Ascending aorta (tissue), 2 donors: ENCODE measurements around the gene POLD4. TPM values are rescaled to one million over a fixed set of nuclear protein-coding genes. Genes with fewer than 3 reads are reported as not detected.
A peak's percentile ranks its signal among the peaks of the same experiment; 100 is the strongest.
"Not testable (repeated sequence)": the region's sequence is repeated elsewhere in the genome, so short reads cannot be mapped to it uniquely, and the experiment has no call there.

Source experiments
- DNase-seq, 2 donors: peaks; one replicate each; pipeline ENCODE4 v3.0.0-alpha.2; 2019; ENCODE audit warnings: low spot score in 2 of 2
- H3K27ac ChIP-seq, 2 donors: fragments of 200-600 bp; sonication (generic); one replicate each; pipeline ENCODE4 v1.5.1; 2016 to 2017; ENCODE audit warnings: mild to moderate bottlenecking in 1 of 2
- H3K27me3 ChIP-seq: fragments of 200-600 bp; sonication (generic); one replicate; pipeline ENCODE4 v1.5.1; 2017
- H3K36me3 ChIP-seq, 2 donors: fragments of 200-600 bp; sonication (generic); one replicate each; pipeline ENCODE4 v1.5.1; 2016
- H3K4me1 ChIP-seq, 2 donors: fragments of 200-600 bp; sonication (generic); one replicate each; pipeline ENCODE4 v1.5.1; 2016 to 2017; ENCODE audit warnings: mild to moderate bottlenecking in 1 of 2
- H3K4me3 ChIP-seq, 2 donors: fragments of 200-600 bp; sonication (generic); one replicate each; pipeline ENCODE4 v1.5.1; 2016 to 2017; ENCODE audit warnings: mild to moderate bottlenecking in 1 of 2
- H3K9me3 ChIP-seq, 2 donors: fragments of 200-600 bp; sonication (generic); one replicate each; pipeline ENCODE4 v1.5.1; 2016
- intact Hi-C: fragments of 100-400 bp; cut with DNase I; formaldehyde crosslinking; loops from one replicate; pipeline ENCODE4 v1.15.1; 2023
- total RNA-seq: library from RNA; depleted of rRNA; stranded (reverse); fragments of >200 nt; gene quantifications from one replicate; pipeline ENCODE4 v1.1.0, GENCODE V29; 2016
- TF ChIP-seq, protein P1 (sequence below), 3 experiments: fragments of 200-600 bp in 2 of 3; fragments of 450-650 bp in 1 of 3; sonication (generic) in 2 of 3; IDR thresholded peaks; one replicate each; pipeline ENCODE4 v1.5.1; 2016 to 2019; ENCODE audit warnings: antibody characterized with exemption in 3 of 3, mild to moderate bottlenecking in 1 of 3, moderate library complexity in 1 of 3

POLD4 gene
- total RNA-seq, 1 donor from 2014 or later: 107 TPM

DNA sequence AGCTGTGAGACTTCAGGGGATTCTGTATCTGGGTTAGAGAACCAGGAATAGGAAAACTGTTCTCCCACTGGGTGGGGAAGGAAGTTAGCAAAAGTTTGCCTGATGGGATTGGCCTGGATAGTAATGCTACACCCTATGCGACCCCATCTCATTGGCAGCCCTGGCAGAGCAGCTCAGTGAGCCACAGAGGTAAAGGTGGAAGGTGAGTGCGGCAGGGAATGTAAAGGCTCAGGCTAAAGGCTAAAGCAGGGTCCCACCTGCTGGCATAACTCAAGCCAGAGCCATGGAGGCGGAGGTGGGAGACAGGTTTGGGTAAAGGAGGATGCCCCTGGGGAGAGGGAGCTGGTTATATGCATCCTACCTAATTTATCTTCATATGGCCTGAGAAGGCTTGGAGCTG lies 31.3 kb downstream of the POLD4 start:
- TF ChIP-seq, protein P1, sequence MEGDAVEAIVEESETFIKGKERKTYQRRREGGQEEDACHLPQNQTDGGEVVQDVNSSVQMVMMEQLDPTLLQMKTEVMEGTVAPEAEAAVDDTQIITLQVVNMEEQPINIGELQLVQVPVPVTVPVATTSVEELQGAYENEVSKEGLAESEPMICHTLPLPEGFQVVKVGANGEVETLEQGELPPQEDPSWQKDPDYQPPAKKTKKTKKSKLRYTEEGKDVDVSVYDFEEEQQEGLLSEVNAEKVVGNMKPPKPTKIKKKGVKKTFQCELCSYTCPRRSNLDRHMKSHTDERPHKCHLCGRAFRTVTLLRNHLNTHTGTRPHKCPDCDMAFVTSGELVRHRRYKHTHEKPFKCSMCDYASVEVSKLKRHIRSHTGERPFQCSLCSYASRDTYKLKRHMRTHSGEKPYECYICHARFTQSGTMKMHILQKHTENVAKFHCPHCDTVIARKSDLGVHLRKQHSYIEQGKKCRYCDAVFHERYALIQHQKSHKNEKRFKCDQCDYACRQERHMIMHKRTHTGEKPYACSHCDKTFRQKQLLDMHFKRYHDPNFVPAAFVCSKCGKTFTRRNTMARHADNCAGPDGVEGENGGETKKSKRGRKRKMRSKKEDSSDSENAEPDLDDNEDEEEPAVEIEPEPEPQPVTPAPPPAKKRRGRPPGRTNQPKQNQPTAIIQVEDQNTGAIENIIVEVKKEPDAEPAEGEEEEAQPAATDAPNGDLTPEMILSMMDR (IDR thresholded peaks at IDR 0.05): no peak
- no peak for DNase-seq
- intact Hi-C loops: no loop called here
- H3K36me3 ChIP-seq: no peaks in the 10 kb centered on the region
- H3K4me1 ChIP-seq: peaks cover 0 to 12% of the 10 kb centered on the region in 2 donors
- H3K9me3 ChIP-seq: no peaks in the 10 kb centered on the region
- H3K27me3 ChIP-seq: no peaks in the 10 kb centered on the region
- no peak overlapping the region for H3K27ac ChIP-seq
- H3K4me3 ChIP-seq: no peak overlapping the region

DNA sequence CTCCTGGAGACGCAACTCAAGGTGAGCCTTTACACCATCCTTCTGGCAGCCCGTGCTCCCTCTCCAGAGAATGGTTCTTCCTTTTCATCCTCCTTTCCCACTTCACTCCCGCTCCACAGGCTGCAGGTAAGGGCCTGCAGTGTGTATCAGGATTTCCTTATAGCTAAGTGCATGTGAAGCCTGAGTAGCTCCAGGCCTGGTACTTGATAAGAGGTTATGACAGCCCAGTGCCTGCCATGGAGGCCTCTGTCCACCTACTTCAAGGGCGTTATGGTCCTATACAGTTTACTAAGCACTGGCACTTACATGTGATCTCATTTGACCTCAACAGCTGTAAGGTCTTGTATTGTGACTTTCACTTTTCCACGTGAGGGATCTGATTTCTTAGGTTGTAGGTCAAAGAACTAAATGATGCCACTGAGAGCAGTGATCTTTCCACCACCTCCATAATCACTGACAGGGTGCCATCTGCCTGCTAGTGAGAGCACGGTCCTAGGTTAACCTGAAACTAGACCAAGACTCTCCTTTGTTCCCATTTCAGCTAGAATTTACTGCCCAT lies 32.0 kb downstream of the POLD4 start:
- Histone ChIP-seq H3K36me3 (no peaks in the 10 kb centered on the region), H3K4me1 (peaks cover 0 to 12% of the 10 kb centered on the region in 2 donors), H3K27ac (no peak overlapping the region), H3K9me3 (no peaks in the 10 kb centered on the region), H3K27me3 (no peaks in the 10 kb centered on the region), H3K4me3 (no peak overlapping the region)
- intact Hi-C loops: loop anchor here (2.0 kb wide), 1 partner anchor 247 kb away; no protein-coding TSS in a partner anchor
- DNase-seq: no peak
- TF ChIP-seq, protein P1 (IDR thresholded peaks at IDR 0.05): no peak

DNA sequence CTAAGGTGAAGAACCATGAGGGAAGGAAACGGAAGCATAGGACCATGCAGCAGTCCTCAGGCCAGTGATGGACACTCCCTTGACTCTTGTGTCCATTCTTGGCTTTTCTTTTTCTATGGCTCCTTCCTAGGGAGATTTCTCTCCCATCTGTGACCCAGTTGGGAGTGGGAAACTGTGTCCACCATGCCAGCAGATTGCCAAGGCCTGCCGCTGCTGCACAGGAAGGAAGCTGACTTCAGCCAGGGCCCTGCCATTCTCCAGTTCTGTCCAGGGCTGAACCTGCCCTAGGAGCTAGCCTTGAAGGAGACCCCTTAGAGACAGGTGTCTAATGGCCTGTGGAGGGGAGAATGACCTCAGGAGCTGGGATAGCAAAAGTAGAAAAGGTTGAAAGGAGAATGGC lies 32.7 kb downstream of the POLD4 start:
- H3K36me3 ChIP-seq: no peaks in the 10 kb centered on the region
- no peak overlapping the region for H3K4me3 ChIP-seq
- intact Hi-C loops: loop anchor here (2.0 kb wide), 1 partner anchor 246 kb away; no protein-coding TSS in a partner anchor
- no peaks in the 10 kb centered on the region for H3K9me3 ChIP-seq
- H3K27ac ChIP-seq: no peak overlapping the region
- peak in 1 of 2 donors; percentile 25 for DNase-seq
- TF ChIP-seq, protein P1 (IDR thresholded peaks at IDR 0.05): no peak
- no peaks in the 10 kb centered on the region for H3K27me3 ChIP-seq
- H3K4me1 ChIP-seq: peaks cover 0 to 12% of the 10 kb centered on the region in 2 donors

DNA sequence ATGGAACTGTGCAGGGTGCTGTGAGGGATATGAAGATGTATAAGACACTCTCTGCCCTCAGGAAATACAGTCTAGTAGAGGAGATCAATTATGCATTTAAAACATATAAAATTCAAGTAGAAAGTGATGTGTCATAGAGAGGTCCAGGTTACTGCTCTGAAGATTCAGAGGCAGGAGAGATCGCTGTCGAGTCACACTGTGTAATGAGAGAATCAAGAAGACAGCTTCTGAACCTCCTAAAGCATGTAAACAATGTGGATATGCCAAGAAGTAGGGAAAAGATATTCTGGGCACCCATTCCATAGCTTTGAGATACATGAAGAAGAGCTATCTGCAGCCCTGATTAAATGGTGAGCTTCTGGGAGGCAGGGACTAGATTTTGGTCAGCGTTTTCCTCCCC lies 33.3 kb downstream of the POLD4 start:
- TF ChIP-seq, protein P1 (IDR thresholded peaks at IDR 0.05): no peak
- Histone ChIP-seq H3K9me3 (no peaks in the 10 kb centered on the region), H3K36me3 (no peaks in the 10 kb centered on the region), H3K4me1 (peaks cover 0 to 12% of the 10 kb centered on the region in 2 donors), H3K27me3 (no peaks in the 10 kb centered on the region), H3K4me3 (no peak overlapping the region), H3K27ac (no peak overlapping the region)
- no peak for DNase-seq
- intact Hi-C loops: loop anchor here (2.0 kb wide), 1 partner anchor 245 kb away; no protein-coding TSS in a partner anchor

DNA sequence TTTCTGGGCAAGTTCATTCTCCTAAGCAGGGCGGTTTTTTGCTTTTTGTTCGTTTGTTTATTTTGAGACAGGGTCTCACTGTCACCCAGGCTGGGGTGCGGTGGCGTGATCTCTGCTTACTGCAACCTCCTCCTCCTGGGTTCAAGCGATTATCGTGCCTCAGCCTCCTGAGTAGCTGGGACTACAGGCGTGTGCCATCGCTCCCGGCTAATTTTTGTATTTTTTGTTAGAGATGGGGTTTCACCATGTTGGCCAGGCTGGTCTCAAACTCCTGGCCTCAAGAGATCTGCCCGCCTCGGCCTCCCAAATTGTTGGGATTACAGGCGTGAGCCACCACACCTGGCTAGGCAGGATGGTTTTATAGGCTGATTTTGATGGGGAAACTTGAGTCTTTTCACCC lies 34.5 kb downstream of the POLD4 start:
- intact Hi-C loops, H3K27me3 ChIP-seq, H3K9me3 ChIP-seq, H3K36me3 ChIP-seq, H3K27ac ChIP-seq: not testable (repeated sequence)
- peak in 1 of 2 donors; percentile 53 for DNase-seq
- Histone ChIP-seq H3K4me1 (peaks cover 0 to 12% of the 10 kb centered on the region in 2 donors), H3K4me3 (peak overlapping the region in 1 of 2 donors; percentile 83)

DNA sequence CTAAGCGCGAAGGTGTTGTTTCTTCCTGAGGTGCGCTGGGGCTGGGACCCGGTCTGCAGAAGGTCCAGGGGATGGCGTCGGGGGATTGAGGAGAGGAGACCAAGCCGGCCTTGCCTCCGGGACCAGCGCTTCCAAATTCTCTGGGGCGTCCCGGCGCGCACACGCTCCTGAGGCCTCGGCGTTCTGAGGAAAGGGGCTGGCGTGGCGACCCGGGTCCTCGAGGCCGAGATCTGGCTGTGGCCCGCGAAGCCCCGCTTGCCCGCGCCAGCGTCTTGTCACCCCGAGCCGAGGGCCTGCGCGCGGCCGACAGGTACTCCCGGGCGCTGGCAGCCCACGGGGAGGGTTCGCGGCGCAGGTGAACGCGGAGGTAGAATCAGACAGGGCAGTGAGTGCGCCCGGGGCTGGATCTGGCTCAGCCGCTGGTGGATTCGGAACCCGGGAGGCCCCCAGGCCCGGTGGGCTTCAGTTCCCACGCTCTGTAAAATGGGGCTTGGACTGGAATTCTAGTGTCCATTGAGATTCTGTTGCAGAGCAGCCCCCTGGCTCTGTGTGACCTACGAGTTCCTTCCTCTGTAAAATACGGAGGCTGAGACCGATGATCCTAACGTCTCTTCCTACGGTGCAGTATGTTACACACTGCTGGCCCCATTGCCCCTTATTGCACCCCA lies 35.3 kb downstream of the POLD4 start:
- H3K4me3 ChIP-seq: peak overlapping the region; percentile 66 to 83
- H3K4me1 ChIP-seq: peaks cover 0 to 12% of the 10 kb centered on the region in 2 donors
- H3K27me3 ChIP-seq: no peaks in the 10 kb centered on the region
- no peaks in the 10 kb centered on the region for H3K9me3 ChIP-seq
- no peak for DNase-seq
- intact Hi-C loops: loop anchor here (1.0 kb wide), 4 partner anchors 29 to 235 kb away; partner anchors contain the start of genes ANKRD13D and GRK2
- TF ChIP-seq, protein P1 (IDR thresholded peaks at IDR 0.05): no peak
- H3K27ac ChIP-seq: peak overlapping the region in 1 of 2 donors; percentile 80
- no peaks in the 10 kb centered on the region for H3K36me3 ChIP-seq
